ENCODE measurements around the gene MINDY2. TPM values are rescaled to one million over a fixed set of nuclear protein-coding genes. Genes with fewer than 3 reads are reported as not detected.

Gene MINDY2, protein sequence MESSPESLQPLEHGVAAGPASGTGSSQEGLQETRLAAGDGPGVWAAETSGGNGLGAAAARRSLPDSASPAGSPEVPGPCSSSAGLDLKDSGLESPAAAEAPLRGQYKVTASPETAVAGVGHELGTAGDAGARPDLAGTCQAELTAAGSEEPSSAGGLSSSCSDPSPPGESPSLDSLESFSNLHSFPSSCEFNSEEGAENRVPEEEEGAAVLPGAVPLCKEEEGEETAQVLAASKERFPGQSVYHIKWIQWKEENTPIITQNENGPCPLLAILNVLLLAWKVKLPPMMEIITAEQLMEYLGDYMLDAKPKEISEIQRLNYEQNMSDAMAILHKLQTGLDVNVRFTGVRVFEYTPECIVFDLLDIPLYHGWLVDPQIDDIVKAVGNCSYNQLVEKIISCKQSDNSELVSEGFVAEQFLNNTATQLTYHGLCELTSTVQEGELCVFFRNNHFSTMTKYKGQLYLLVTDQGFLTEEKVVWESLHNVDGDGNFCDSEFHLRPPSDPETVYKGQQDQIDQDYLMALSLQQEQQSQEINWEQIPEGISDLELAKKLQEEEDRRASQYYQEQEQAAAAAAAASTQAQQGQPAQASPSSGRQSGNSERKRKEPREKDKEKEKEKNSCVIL
- polyA plus RNA-seq, result 10 to 100 TPM in 2 of 3 donors, 1 to 10 TPM in 1; 9.4 to 22.6 (median 16.5) TPM

GRCh38 chr15:58770857-58771620, at the start of gene MINDY2:
Gene MINDY2, plus strand, starts transcription at chr15:58771302. Its CDS starts 94 bp downstream, at chr15:58771396.
- Mint-ChIP-seq H3K4me3 (peak within 1 kb of the TSS in 2 of 5 donors; percentile 12 to 31), H3K9me3 (no peaks in the 10 kb centered on the region), H3K36me3 (no peaks in the 10 kb centered on the region), H3K27me3 (ENCODE audit: low read depth in 3 of 3) (peaks cover 0 to 2% (median 0%) of the 10 kb centered on the region in 3 donors), H3K4me1 (peaks cover 8 to 19% of the 10 kb centered on the region in 2 donors), H3K27ac (peak within 1 kb of the TSS; percentile 84 to 94 (median 93))
- DNase-seq, result peak; percentile 91 to 93 (median 92)

GRCh38 chr15:58724466-58724865, 46.6 kb upstream of the MINDY2 start:
- peak overlapping the region; percentile 16 to 81 (median 64) for H3K27ac Mint-ChIP-seq
- no peaks in the 10 kb centered on the region for H3K9me3 Mint-ChIP-seq
- no peaks in the 10 kb centered on the region for H3K27me3 Mint-ChIP-seq (ENCODE audit: low read depth in 3 of 3)
- H3K4me3 Mint-ChIP-seq, result peak overlapping the region; percentile 1 to 60 (median 48)
- peaks cover 0 to 4% (median 3%) of the 10 kb centered on the region in 3 donors for H3K36me3 Mint-ChIP-seq
- no peak for DNase-seq
- peaks cover 63 to 81% of the 10 kb centered on the region in 2 donors for H3K4me1 Mint-ChIP-seq

GRCh38 chr15:58726867-58727266, 44.2 kb upstream of the MINDY2 start:
- H3K27me3 Mint-ChIP-seq (ENCODE audit: low read depth in 3 of 3), result peaks cover 0 to 2% (median 0%) of the 10 kb centered on the region in 3 donors
- no peak for DNase-seq
- H3K4me3 Mint-ChIP-seq, result no peak overlapping the region
- peaks cover 60 to 84% of the 10 kb centered on the region in 2 donors for H3K4me1 Mint-ChIP-seq
- peak overlapping the region in 1 of 6 donors; percentile 64 for H3K27ac Mint-ChIP-seq
- H3K36me3 Mint-ChIP-seq, result peaks cover 0 to 4% (median 3%) of the 10 kb centered on the region in 3 donors
- H3K9me3 Mint-ChIP-seq, result no peaks in the 10 kb centered on the region

GRCh38 chr15:58731756-58732535, 39.2 kb upstream of the MINDY2 start:
- peak overlapping the region; percentile 26 to 56 (median 43) for H3K4me3 Mint-ChIP-seq
- H3K27me3 Mint-ChIP-seq (ENCODE audit: low read depth in 3 of 3), result peaks cover 0 to 2% (median 0%) of the 10 kb centered on the region in 3 donors
- H3K27ac Mint-ChIP-seq, result peak overlapping the region; percentile 26 to 81 (median 74)
- DNase-seq, result no peak
- no peaks in the 10 kb centered on the region for H3K9me3 Mint-ChIP-seq
- peaks cover 68 to 95% of the 10 kb centered on the region in 2 donors for H3K4me1 Mint-ChIP-seq
- peaks cover 0 to 4% (median 3%) of the 10 kb centered on the region in 3 donors for H3K36me3 Mint-ChIP-seq

- H3K27me3 Mint-ChIP-seq (ENCODE audit: low read depth in 3 of 3), result peaks cover 0 to 2% (median 0%) of the 10 kb centered on the region in 3 donors
- no peaks in the 10 kb centered on the region for H3K9me3 Mint-ChIP-seq
- H3K36me3 Mint-ChIP-seq, result peaks cover 0 to 4% (median 3%) of the 10 kb centered on the region in 3 donors
- peak overlapping the region in 2 of 5 donors; percentile 31 to 41 for H3K4me3 Mint-ChIP-seq
- H3K27ac Mint-ChIP-seq, result peak overlapping the region; percentile 20 to 84 (median 72)
- peaks cover 70 to 99% of the 10 kb centered on the region in 2 donors for H3K4me1 Mint-ChIP-seq
- DNase-seq, result no peak
These were observed 38.3 kb upstream of the MINDY2 start for GRCh38 chr15:58732625-58733363.

- peak overlapping the region in 1 of 5 donors; percentile 5 for H3K4me3 Mint-ChIP-seq
These were observed 36.2 kb upstream of the MINDY2 start for GRCh38 chr15:58734859-58735258.

DNA sequence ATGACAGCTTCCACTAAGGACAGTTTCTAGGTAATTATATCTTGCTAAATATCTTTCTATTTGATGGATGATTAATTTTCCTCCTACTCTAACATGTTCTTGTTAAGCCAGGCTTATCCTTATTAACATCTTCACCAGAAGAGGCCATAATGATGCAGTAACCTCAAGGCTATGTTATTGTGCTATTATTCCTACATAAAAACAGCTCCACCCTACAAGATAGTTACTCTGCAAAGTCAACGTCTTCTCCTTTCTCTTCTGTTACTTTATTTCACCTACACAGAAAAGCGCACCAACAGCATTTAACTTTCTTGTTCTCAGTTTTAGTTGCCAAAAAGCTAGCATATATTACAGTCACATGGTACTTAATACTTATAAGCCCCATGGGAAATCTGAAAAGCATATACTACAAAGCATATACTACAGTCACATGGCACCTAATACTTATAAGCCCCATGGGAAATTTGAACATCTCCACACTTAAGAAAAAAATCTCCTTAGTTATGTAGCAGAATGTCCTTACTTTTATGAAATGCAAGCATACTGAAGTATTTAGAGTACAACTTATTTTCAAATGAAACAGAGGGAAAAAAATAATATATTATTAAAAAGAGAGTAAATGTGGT, 35.0 kb upstream of the MINDY2 start:
- H3K4me3 Mint-ChIP-seq, result no peak overlapping the region
- DNase-seq, result no peak
- H3K9me3 Mint-ChIP-seq, result no peaks in the 10 kb centered on the region
- H3K27ac Mint-ChIP-seq, result peak overlapping the region in 5 of 6 donors; percentile 2 to 70 (median 24)
- H3K4me1 Mint-ChIP-seq, result peaks cover 74 to 93% of the 10 kb centered on the region in 2 donors
- peaks cover 0 to 2% (median 0%) of the 10 kb centered on the region in 3 donors for H3K27me3 Mint-ChIP-seq (ENCODE audit: low read depth in 3 of 3)
- H3K36me3 Mint-ChIP-seq, result no peaks in the 10 kb centered on the region

More at GRCh38 chr15:58734859-58735258, 36.2 kb upstream of the MINDY2 start:
- DNase-seq, result no peak
- peaks cover 76 to 96% of the 10 kb centered on the region in 2 donors for H3K4me1 Mint-ChIP-seq
- H3K27ac Mint-ChIP-seq, result peak overlapping the region in 3 of 6 donors; percentile 23 to 80 (median 39)
- no peaks in the 10 kb centered on the region for H3K36me3 Mint-ChIP-seq
- H3K9me3 Mint-ChIP-seq, result no peaks in the 10 kb centered on the region
- peaks cover 0 to 2% (median 0%) of the 10 kb centered on the region in 3 donors for H3K27me3 Mint-ChIP-seq (ENCODE audit: low read depth in 3 of 3)

- no peak overlapping the region for H3K4me3 Mint-ChIP-seq
These were observed 33.8 kb upstream of the MINDY2 start for GRCh38 chr15:58737298-58737697.

DNA sequence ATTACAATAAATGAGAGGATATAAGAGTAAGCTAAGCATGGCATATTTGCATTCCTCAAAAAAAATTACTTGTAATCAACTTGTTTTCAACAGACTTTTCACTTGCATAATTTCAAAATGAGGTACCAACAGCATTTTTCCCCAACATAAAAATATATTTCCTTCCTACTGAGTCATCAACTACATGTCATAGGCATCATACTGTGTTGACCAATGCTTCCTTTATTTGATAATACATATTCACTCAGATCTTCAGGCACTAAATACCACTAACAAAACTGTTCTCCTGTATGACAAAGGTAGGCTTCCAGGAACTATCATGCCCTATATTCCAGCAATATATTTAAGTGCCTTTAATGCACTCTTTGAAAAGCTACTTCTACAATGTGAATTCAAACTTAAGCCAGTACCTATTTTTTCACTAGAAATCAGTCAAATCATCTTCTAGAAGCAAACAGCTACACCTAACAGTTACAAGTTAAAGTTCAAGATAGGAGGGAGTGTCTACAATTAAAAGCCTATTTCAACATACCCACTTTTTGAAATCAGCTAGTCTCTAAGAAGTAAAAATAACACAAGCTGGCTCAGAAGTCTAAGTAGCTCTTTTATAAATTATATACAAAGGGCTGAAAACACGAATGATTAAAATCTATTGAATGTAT, 32.9 kb upstream of the MINDY2 start:
- H3K4me3 Mint-ChIP-seq, result peak overlapping the region; percentile 1 to 48 (median 28)
- H3K9me3 Mint-ChIP-seq, result no peaks in the 10 kb centered on the region
- H3K4me1 Mint-ChIP-seq, result peaks cover 74 to 93% of the 10 kb centered on the region in 2 donors
- DNase-seq, result no peak
- H3K36me3 Mint-ChIP-seq, result no peaks in the 10 kb centered on the region
- no peaks in the 10 kb centered on the region for H3K27me3 Mint-ChIP-seq (ENCODE audit: low read depth in 3 of 3)
- peak overlapping the region in 4 of 6 donors; percentile 8 to 74 (median 28) for H3K27ac Mint-ChIP-seq

More at GRCh38 chr15:58737298-58737697, 33.8 kb upstream of the MINDY2 start:
- Mint-ChIP-seq H3K9me3 (no peaks in the 10 kb centered on the region), H3K27ac (peak overlapping the region in 2 of 6 donors; percentile 20 to 45), H3K27me3 (ENCODE audit: low read depth in 3 of 3) (no peaks in the 10 kb centered on the region), H3K36me3 (no peaks in the 10 kb centered on the region), H3K4me1 (peaks cover 74 to 93% of the 10 kb centered on the region in 2 donors)
- no peak for DNase-seq

- Mint-ChIP-seq H3K27ac (no peak overlapping the region), H3K27me3 (ENCODE audit: low read depth in 3 of 3) (no peaks in the 10 kb centered on the region), H3K4me3 (no peak overlapping the region), H3K4me1 (peaks cover 82 to 95% of the 10 kb centered on the region in 2 donors), H3K9me3 (no peaks in the 10 kb centered on the region), H3K36me3 (no peaks in the 10 kb centered on the region)
- DNase-seq, result no peak
These were observed 30.7 kb upstream of the MINDY2 start for GRCh38 chr15:58740436-58740835.

GRCh38 chr15:58741032-58741431, 30.1 kb upstream of the MINDY2 start:
- H3K4me3 Mint-ChIP-seq, result peak overlapping the region in 1 of 5 donors; percentile 0
- H3K27ac Mint-ChIP-seq, result peak overlapping the region in 1 of 6 donors; percentile 1

More at GRCh38 chr15:58741032-58741431, 30.1 kb upstream of the MINDY2 start:
- Mint-ChIP-seq H3K36me3 (no peaks in the 10 kb centered on the region), H3K27me3 (ENCODE audit: low read depth in 3 of 3) (no peaks in the 10 kb centered on the region), H3K4me1 (peaks cover 86 to 95% of the 10 kb centered on the region in 2 donors), H3K9me3 (no peaks in the 10 kb centered on the region)
- DNase-seq, result no peak

Measured in immature natural killer cell (primary cell).